NCI-H1105 (cell line): Measurements from ENCODE around the gene NFIB.

Experiments
- DNase-seq: peaks from one replicate; lab custom pipeline; 2025; lab: John Stamatoyannopoulos, UW

NFIB gene

DNA sequence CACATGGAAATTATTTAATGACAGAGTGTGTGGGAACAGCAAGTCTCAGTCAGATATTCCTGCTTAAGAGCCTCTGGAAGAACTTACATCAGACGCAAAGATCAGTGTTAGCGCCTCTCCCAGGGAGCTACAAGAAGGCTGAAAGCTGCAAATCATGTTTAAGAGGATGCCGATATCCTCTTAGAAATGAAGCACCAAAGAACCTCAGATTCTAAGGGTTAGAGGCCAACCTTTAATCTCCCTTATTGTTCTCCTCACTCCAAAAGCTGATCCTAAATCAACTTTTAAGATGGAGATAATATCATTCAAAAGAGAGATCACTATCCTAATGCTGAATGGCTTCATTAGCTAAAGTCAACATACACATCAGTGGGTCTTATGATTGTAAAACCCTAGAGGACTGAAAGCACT lies 160.6 kb downstream of the NFIB start:
- DNase-seq: no peak

- no peak for DNase-seq
Observed at GRCh38 chr9:14151451-14151850, 162.5 kb downstream of the NFIB start.

DNA sequence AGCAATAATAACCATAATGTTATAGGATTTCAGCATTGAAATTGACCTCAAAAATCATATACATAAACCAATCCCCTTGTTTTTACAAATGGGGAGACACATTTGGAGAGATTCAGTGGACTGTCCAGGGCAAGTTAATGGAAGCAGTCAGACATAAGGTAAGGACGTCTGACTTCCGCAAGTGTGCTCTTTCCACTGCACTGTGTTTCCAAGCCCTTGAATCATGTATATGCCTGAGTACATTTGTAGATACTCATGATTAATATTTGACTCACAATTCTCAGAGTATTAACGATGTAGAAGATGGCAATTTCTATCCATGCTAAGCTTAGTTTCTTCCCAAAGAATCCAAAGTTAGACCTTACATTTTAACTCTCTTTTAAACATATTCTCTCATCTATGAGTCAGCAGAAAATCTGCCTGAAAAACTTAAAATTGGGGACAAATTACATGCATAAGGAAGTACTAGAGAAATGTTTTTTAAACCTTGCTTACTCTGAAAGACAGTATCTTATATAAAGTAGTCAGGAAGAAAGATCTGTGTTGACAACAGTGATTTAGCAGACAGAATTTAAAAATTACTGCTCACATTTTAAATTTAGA lies 165.3 kb downstream of the NFIB start:
- no peak for DNase-seq

DNA sequence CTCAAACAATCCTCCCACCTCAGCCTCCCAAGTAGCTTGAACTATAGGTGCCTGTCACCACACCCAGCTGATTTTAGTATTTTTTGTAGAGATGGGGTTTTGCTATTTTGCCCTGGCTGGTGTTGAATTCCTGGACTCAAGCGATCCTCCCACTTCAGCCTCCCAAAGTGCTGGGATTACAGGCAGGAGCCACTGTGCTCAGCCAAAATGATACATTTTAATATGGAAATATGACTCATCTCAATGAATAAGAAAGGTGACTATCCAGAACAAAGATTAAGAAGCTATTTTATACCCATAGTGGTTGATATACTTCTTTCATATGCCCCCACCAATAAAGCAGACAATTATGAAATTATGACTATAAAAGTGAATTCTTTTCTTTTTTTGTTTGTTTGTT lies 166.2 kb downstream of the NFIB start:
- DNase-seq: no peak

GRCh38 chr9:14146201-14146874 lies 167.6 kb downstream of the NFIB start:
- DNase-seq: no peak

DNA sequence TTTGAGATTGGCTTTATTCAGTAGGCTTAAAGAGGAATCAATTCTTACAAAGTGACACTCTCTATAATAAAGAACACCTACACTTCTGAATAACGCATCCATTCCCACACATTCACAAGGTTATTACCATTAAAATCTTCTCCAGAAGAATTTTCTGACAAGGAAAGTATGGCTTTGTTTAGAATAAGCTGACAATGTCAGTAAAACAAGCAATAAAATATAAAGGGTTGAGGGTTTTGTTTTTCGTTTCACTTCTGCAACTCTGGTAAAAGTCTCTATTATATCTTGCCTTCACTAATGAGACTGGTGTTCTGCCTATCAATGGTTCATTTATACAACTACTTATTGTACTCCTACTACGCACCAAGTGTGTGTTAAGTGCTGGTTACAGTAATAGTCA lies 169.7 kb downstream of the NFIB start:
- no peak for DNase-seq

DNA sequence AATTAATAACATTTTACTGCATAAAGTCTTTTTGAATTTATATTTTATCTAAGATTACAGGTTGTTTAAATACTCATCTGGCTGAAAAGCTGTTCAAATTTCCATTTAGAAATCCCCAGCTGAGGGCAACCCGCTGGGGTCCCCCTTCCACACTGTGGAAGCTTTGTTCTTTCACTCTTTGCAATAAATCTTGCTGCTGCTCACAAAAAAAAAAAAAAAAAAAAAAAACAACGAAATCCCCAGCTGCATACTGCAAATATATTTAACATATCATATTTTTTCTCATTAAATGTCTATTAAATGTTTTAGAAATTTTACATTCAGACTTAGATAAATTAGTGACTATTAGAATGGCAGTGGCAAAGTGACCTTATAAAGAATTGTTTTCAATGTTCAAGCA lies 172.2 kb downstream of the NFIB start:
- DNase-seq: no peak

DNA sequence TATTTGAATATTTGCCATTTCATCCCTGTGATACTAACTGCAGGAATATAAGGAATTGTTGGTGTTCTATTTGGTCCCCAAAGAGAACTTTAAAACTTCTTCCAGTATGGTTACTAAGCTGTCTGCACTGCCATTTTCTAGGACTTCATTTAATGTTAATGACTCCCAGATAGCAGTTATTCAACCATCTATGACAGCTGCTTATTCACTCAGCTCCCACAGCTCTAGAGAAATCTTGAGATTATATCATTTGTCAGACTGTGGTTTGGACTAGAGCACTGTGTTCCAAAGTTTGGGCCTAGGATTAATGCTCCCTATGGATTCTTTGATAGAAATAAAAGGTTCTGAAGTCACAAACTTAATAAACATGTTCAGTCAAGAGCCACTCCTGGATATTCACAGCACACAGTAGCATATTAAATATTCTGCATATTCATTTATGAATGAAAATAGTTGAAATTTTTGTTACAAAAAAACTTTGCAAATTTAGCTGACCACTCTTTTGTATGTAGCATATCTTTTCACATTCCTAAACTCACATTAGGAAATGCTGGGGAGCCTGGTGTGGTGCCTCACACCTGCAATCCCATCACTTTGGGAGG lies 173.7 kb downstream of the NFIB start:
- no peak for DNase-seq

DNA sequence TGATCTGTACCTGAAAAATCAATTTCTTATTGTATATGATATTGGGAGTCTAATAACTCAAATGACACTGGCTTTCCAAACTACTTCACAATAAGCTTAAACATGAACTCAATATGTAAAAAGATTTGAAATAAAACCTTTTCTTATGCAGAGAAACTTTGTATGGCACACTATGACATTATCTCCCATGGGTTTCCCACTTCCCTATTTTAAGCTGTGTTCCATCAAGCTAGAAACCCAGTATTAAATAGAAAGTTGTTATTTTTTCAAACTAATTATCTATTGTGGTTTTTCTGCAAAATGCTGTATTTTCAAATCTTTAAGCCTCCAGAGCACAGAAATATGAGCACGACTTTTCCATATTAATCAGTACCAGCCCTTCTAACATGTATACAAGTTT lies 174.7 kb downstream of the NFIB start:
- DNase-seq: no peak

GRCh38 chr9:14136646-14137370 lies 177.1 kb downstream of the NFIB start:
- no peak for DNase-seq

DNA sequence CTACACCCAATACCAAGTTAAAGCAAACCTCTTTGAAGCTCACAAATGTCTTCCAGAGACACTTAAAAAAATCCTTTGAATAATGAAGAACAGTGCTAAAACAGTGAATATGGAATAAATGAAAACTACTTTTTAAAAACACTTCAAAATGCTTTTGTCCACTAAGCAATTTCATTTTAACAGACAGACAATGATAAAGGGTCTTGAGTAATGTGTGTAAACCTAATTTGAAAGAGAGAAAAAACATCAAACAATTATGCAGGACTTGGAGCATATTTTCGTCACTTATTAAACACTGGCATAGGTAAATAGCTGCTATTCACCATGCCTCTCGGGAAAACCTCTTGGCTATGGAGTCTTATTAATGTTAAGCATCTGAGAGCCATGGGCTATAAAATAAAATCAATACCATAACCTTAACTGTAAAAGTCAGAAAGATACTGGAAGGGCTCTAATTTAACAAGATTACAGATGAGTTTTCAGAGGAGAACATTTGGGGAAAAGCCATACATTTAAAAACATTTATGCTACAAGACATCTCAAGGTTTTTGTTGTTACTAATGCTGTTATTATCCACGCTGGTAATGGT lies 177.8 kb downstream of the NFIB start:
- DNase-seq: peak; percentile 66

DNA sequence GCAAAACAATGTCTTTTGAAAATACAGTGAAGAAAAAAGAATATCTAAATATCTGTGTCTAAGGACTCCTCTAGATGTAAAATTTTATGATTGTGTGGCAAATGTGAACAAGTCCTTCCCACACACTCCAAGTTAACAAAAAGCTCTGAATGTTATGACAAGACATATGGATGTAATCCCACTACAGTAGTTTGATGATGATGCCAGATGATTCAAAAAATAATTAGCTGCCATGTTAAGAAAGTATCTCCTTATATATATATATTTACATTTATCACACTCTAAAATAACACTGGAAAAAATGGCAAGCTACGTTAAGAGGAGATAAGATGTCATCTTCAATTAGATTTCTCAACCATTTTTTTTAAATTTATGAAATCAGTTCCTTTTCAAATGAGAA lies 178.5 kb downstream of the NFIB start:
- no peak for DNase-seq

DNA sequence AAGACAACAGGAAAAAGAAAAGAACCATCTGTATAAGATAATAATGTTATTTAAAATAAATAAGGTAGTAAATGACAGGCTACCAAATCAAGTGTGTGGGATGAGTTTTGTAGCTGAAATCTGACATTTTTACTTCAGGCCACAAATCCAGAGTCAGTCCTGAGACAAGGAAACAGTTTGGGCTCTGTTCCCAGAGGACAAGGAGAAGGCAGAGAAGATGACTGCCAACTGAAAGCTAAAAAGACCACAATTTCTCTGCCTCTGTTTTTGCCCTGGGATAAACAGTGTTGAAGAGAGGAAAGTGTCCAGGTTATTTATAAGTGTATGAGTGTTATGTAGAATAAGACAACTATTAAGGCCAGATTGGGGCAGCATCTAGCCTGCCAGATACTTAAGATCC lies 180.5 kb downstream of the NFIB start:
- no peak for DNase-seq

- no peak for DNase-seq
Observed at GRCh38 chr9:14132775-14133174, 181.2 kb downstream of the NFIB start.

- peak; percentile 90 for DNase-seq
Observed at GRCh38 chr9:14131356-14132088, 182.4 kb downstream of the NFIB start.

DNA sequence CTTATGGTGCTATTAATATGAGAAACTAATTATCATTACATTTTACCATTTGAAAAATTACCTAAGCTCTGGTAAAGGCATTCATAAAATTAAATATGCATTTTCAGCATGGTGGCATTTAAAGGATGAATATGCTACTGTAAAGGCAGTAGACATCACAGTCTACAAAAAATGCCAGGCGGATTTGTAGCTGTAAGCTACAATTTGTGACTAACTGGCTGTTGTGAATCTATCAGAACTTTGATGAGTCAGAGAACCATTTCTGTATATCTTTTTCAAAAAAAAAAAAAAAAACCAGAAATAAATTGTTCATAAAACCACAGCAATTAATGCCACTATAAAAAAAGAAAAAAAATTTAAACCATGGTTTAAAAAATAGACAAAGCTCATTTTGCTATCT lies 186.3 kb downstream of the NFIB start:
- DNase-seq: no peak

DNA sequence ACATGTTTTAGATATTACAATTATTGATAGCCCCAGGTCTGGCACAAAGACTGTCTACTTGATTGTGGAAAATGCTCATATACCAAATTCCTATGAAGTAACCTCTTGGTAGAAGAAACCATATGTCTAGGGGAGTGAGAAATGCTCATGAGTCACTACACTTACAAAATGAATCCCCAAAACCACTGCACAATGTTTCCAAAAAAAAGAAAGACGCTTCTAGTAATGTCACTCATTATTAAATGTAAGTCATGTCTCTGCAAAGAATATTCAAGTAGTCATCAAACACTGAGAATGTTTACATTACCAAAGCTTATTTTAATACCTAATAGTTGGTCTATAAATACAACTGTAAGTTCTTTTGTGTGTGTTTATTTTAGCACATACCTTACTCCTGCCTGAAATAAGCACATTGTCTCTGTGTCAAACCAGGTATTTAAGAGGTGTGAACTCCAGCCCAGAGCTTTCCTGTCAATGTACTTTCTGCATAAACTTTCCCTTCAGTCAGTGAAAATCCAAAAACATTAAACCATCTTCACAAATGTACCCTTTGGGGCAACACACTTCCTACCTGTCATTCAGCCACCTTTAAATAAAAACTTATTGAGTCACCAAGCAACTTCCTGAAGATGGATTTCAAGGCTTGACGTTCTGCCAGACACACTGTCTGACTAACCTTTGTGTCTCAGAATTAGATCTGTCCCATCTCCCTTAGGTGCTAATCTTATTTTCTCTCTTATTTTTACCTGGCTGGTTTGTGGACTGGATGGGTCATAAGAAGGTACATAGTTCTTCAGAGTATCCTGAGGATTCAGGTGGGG lies 194.0 kb downstream of the NFIB start:
- DNase-seq: no peak

GRCh38 chr9:14112226-14112625 lies 201.7 kb downstream of the NFIB start:
- DNase-seq: no peak

DNA sequence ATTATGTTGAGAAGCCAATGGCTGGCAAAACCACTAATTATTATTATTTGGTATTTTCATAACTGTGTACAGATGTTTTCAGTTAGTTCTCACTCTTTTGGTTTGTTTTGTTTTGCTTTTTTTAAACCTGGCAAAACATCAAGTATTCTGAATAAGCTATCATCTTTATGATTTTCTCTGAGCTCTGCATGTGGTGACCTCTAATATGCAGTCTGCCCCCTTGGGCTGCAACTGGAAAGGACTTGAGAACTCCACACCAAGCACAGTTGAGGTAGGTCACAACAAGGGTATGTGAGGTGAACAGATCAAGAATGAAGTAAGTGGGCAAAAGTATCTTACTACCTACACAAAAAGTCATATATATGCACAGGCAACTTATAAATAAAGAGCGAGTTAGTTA lies 202.2 kb downstream of the NFIB start:
- DNase-seq: no peak

DNA sequence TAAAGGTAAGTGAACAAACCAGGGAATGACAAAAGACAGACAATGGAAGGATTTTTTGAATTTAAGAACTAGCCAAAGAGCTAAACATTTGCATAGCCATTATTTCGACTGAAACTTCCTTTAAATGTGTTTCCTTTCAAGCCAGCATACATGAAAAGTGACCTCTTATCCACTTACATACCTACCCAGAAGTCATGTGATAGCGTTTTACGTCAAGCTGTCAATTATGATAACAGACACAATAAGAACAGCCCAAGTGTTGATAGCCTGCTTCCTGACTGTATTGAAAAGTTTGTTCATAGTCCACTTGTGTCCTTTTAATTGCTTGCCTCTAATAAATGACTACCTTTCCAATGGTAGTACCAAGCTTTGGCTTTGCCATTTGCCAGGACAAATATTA lies 206.0 kb downstream of the NFIB start:
- DNase-seq: no peak

DNA sequence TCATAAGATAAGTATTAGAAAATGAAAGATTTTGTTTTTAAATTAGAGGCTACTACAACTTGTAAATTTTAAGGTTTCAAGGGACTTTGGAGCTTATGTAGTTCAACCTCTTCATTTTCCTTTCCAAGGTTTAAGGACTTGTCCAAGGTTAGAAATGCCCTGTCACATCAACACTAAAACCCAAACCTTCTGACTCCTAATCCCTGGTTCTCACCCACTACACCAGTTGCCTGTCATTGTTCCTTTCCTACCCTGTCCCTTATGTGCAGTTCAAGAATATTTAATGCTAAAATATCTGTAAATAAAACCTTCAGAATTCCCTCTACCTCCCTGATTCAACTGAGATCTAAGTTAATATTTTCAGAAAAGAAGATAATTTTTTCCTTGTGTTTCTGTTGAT lies 206.4 kb downstream of the NFIB start:
- no peak for DNase-seq
